SK-N-SH treated with all-trans-retinoic acid at 6 μM for 48 hours (cell line): ENCODE measurements around the gene LRRC28.

ENCODE experiments used
- BACH2 ChIP-seq: fragments of 250-450 bp; sonication (Bioruptor Pico); IDR thresholded peaks from 2 replicates; pipeline ENCODE4 v1.9.0; 2021; ENCODE audit warnings: mild to moderate bottlenecking, borderline replicate concordance
- CREB5 ChIP-seq: fragments of 250-450 bp; sonication (Bioruptor Pico); IDR thresholded peaks from 2 replicates; pipeline ENCODE4 v1.5.1; 2020; ENCODE audit warnings: low read depth, mild to moderate bottlenecking, moderate library complexity
- PATZ1 ChIP-seq: fragments of 250-450 bp; sonication (Bioruptor Pico); IDR thresholded peaks from 2 replicates; pipeline ENCODE4 v1.8.0; 2020; ENCODE audit warnings: mild to moderate bottlenecking, moderate library complexity, borderline replicate concordance
- RARB ChIP-seq: fragments of 250-450 bp; sonication (Bioruptor Pico); IDR thresholded peaks from 2 replicates; pipeline ENCODE4 v1.8.0; 2021; ENCODE audit warnings: mild to moderate bottlenecking, moderate library complexity
- ZFP3 ChIP-seq: fragments of 250-450 bp; sonication (Bioruptor Pico); IDR thresholded peaks from 2 replicates; pipeline ENCODE4 v1.5.0; 2020; ENCODE audit warnings: mild to moderate bottlenecking, moderate library complexity
- ZNF70 ChIP-seq: fragments of 450-650 bp; formaldehyde crosslinking; IDR thresholded peaks from 2 replicates; pipeline ENCODE4 v1.5.0; 2020; ENCODE audit warnings: mild to moderate bottlenecking, moderate library complexity

GRCh38 chr15:99413955-99414754 is 162.9 kb downstream of the LRRC28 start:
- TF ChIP-seq PATZ1: no peak
- TF ChIP-seq RARB: no peak
- no peak for TF ChIP-seq BACH2
- no peak for TF ChIP-seq CREB5 (CRISPR knock-in tag)
- no peak for TF ChIP-seq ZFP3 (CRISPR knock-in tag)
- no peak for TF ChIP-seq ZNF70
